ENCODE data around the gene ADNP. TPM values are rescaled to one million over a fixed set of nuclear protein-coding genes. Genes with fewer than 3 reads are reported as not detected.

ADNP gene
- total and polyA plus RNA-seq, 2 donors from 2014 or later: 32.0 to 66.7 TPM

DNA sequence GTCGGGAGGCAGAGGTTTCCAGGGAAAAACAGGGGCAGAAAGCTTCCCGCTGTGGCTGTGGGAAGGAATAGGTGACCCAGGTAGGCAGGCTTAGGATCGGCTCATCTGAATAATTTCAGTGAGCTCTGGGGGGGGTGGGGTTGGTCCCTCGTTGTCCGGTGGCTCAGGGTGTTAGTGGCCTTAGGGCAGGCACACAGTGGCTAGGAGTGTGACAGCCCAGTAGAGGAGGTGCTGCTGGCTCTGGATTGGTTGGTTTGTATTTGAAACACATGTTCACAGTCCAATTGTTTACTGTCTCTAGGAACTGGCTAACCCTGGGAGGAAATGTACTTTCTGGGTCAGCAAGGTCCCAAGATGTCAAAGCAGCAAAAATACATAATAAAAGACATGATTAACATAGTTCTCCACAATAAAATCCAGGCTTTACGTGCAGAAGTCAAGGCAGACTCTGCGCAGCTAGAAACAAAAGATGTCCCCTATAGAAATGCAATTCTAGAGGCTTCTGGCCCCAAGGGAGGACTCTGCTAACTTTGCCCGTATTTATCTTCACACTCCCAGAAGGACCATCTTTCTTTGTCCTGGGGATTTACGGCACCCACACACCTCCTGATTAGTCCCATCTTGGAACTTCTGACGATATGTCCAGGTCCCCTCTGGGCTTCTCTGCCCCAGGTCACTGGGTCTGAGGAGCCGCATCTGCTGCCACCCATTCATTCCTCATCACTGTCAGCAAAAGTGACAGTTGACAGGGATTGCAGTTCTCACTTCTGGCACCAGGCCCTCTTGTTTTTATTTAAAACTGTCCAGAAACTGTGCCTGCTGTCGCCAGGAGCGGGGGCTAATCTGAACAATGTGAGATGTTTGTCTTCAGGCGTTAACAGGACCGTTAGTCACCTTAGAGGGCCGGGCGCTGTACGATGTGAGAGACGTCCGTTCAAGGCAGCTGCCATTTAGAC, 46.1 kb upstream of the ADNP start:
- Histone ChIP-seq H3K27me3 (ENCODE audit: control insufficient read depth, insufficient read depth, low read length) (no peaks in the 10 kb centered on the region), H3K9me3 (ENCODE audit: control insufficient read depth in 2 of 3, insufficient read depth in 1 of 3, low read length in 3 of 3) (no peaks in the 10 kb centered on the region), H3K4me3 (ENCODE audit: low read length in 3 of 3) (no peak overlapping the region), H3K9ac (ENCODE audit: low read length in 3 of 3) (no peak overlapping the region), H3K4me1 (ENCODE audit: control insufficient read depth in 2 of 3, insufficient read depth in 2 of 3, low read depth in 1 of 3, low read length in 3 of 3) (no peaks in the 10 kb centered on the region), H3K27ac (ENCODE audit: low read depth in 2 of 2, low read length in 2 of 2) (no peak overlapping the region), H3K36me3 (ENCODE audit: control insufficient read depth in 2 of 3, insufficient read depth in 3 of 3, low read length in 3 of 3) (no peaks in the 10 kb centered on the region)
- TF ChIP-seq, protein P1, sequence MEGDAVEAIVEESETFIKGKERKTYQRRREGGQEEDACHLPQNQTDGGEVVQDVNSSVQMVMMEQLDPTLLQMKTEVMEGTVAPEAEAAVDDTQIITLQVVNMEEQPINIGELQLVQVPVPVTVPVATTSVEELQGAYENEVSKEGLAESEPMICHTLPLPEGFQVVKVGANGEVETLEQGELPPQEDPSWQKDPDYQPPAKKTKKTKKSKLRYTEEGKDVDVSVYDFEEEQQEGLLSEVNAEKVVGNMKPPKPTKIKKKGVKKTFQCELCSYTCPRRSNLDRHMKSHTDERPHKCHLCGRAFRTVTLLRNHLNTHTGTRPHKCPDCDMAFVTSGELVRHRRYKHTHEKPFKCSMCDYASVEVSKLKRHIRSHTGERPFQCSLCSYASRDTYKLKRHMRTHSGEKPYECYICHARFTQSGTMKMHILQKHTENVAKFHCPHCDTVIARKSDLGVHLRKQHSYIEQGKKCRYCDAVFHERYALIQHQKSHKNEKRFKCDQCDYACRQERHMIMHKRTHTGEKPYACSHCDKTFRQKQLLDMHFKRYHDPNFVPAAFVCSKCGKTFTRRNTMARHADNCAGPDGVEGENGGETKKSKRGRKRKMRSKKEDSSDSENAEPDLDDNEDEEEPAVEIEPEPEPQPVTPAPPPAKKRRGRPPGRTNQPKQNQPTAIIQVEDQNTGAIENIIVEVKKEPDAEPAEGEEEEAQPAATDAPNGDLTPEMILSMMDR (IDR thresholded peaks at IDR 0.05; ENCODE audit: borderline replicate concordance, extremely low read depth, insufficient read depth): no peak
- no peak for DNase-seq
- no peak for FAIRE-seq
- intact Hi-C loops (cut with DNase I): no loop called here

DNA sequence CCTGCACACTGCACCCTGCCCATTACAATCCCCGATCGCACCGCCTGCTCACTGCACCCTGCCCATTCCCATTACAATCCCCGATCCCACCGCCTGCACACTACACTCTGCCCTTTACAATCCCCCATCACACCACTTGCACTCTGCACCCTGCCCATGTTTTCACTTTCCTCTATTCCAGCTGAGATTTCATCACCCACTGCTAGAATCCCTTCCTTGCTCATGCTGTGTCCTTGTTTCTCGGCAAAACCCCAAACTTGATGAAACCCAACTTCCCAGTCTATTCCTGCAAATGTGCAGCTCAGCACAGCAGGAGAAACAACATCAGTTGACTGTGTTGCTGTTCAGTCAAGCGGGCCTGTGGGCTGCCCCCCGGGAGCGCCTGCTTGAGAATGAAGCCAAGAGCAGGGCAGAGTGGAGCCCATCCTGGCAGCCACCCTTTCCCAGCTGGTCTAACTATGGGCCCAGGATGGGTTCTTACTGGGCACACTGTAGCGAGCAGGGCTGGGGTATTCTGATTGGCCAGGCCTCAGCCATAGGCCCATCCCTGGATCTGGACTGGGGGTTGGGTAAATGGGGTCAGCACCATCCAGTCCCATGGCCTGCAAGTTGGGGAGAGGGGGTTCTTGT, 44.6 kb upstream of the ADNP start:
- no peaks in the 10 kb centered on the region for H3K9me3 ChIP-seq (ENCODE audit: control insufficient read depth in 2 of 3, insufficient read depth in 1 of 3, low read length in 3 of 3)
- FAIRE-seq (no peak), DNase-seq (no peak)
- H3K9ac ChIP-seq (ENCODE audit: low read length in 3 of 3): no peak overlapping the region
- H3K27me3 ChIP-seq (ENCODE audit: control insufficient read depth, insufficient read depth, low read length): no peaks in the 10 kb centered on the region
- no peak overlapping the region for H3K4me3 ChIP-seq (ENCODE audit: low read length in 3 of 3)
- H3K4me1 ChIP-seq (ENCODE audit: control insufficient read depth in 2 of 3, insufficient read depth in 2 of 3, low read depth in 1 of 3, low read length in 3 of 3): no peaks in the 10 kb centered on the region
- H3K27ac ChIP-seq (ENCODE audit: low read depth in 2 of 2, low read length in 2 of 2): no peak overlapping the region
- TF ChIP-seq, protein P1 (IDR thresholded peaks at IDR 0.05; ENCODE audit: borderline replicate concordance, extremely low read depth, insufficient read depth): no peak
- intact Hi-C loops (cut with DNase I): no loop called here
- H3K36me3 ChIP-seq (ENCODE audit: control insufficient read depth in 2 of 3, insufficient read depth in 3 of 3, low read length in 3 of 3): no peaks in the 10 kb centered on the region

DNA sequence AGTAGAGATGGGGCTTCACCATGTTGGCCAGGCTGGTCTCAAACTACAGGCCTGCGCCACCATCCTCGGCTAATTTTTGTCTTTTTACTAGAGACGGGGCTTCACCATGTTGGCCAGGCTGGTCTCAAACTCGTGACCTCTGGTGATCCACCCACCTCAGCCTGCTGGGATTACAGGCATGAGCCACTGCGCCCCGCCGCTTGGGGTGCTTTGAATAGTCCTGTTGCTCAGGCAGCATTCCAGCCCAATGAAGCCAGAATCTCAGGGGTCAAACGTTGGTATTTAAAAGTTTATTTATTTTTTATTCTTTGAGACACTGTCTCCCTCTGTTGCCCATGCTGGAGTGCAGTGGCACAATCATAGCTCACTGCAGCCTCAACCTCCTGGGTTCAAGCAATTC, 38.7 kb upstream of the ADNP start:
- TF ChIP-seq, protein P1 (IDR thresholded peaks at IDR 0.05; ENCODE audit: borderline replicate concordance, extremely low read depth, insufficient read depth): no peak
- DNase-seq (no peak), FAIRE-seq (no peak)
- Histone ChIP-seq H3K9me3 (ENCODE audit: control insufficient read depth in 2 of 3, insufficient read depth in 1 of 3, low read length in 3 of 3) (no peaks in the 10 kb centered on the region), H3K27me3 (ENCODE audit: control insufficient read depth, insufficient read depth, low read length) (no peaks in the 10 kb centered on the region), H3K27ac (ENCODE audit: low read depth in 2 of 2, low read length in 2 of 2) (no peak overlapping the region), H3K9ac (ENCODE audit: low read length in 3 of 3) (no peak overlapping the region), H3K4me1 (ENCODE audit: control insufficient read depth in 2 of 3, insufficient read depth in 2 of 3, low read depth in 1 of 3, low read length in 3 of 3) (no peaks in the 10 kb centered on the region), H3K36me3 (ENCODE audit: control insufficient read depth in 2 of 3, insufficient read depth in 3 of 3, low read length in 3 of 3) (no peaks in the 10 kb centered on the region), H3K4me3 (ENCODE audit: low read length in 3 of 3) (no peak overlapping the region)
- intact Hi-C loops (cut with DNase I): no loop called here
